Measurements from ENCODE around the gene UNKL.

Gene UNKL

DNA sequence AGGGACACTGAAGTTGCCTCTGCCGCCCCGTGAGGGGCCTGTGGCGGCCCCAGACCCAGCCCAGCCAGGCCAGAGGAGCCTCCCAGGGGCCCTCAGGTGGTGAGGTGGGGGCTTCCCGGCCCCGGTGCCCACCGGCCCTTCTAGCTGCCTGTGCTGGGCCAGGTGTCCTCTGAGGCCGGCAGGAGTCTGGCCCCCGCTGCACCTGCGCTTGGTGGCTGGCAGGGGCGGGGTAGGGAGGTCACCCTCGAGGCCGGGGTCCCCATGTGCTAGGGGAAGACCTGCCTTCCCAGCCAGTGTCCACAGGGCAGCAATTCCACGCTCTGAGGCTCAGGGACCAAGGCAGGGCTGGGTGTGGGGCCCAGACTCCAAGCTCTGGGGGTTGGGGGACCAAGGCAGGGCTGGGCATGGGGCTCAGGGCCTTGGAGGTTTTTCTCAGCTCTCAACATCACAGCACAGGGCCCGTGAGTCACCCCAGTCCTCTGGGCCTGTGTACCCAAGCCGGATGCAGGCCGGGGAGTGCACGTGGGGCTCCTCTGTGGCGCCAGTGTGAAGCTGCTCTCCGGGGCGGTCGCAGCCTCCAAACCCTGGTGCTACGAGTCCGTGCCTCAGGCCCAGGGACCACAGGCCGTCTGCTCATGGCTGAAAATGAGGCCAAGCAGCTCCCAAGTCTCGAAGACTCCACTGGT lies 31.2 kb upstream of the UNKL start:
- DNase-seq = no peak

- DNase-seq = no peak
These were observed 30.4 kb upstream of the UNKL start for GRCh38 chr16:1444730-1445517.

GRCh38 chr16:1443980-1444729 lies 29.7 kb upstream of the UNKL start, which contains the start of gene CCDC154:
Gene CCDC154, minus strand, starts transcription at chr16:1444556. Its CDS starts 234 bp downstream, at chr16:1444322.
- no peak for DNase-seq

GRCh38 chr16:1443403-1443973 lies 29.0 kb upstream of the UNKL start:
- DNase-seq = no peak

DNA sequence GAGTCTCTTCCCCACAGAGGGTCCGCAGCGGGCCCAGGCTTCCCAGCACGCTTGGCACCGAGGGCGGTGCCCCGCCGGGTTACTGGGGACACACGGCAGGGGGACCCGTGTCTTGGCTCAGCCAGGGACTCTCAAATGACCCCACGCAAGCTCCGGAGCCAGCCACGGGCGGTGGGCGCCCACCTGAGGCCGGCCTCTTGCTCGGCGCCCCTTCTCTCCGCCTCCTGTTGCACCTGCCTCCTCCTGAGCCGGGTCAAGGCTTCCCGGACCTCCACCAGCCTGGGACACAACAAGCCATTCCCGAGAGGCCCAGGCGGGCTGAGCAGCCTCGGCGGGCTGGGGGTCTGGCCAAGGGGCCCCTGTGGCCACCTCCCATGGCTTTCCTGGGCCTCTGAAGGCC lies 28.2 kb upstream of the UNKL start:
- DNase-seq = no peak

GRCh38 chr16:1441391-1441829 lies 26.9 kb upstream of the UNKL start:
- peak; percentile 37 for DNase-seq

DNA sequence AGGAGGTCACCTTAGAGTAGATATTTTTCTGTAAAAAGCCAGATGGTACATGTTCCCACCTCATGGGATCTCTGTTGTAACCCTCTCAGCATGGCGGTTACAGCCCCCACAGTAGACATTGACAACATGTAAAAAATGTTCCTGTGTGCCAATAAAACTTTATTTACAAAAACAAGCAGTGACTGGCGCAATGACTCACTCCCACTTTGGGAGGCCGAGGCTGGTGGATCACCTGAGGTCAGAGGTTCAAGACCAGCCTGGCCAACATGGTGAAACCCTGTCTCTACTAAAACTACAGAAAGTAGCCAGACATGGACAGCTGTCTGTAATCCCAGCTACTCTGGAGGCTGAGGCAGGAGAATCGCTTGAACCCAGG lies 25.2 kb upstream of the UNKL start:
- peak; percentile 27 for DNase-seq

GRCh38 chr16:1439058-1439698 lies 24.7 kb upstream of the UNKL start:
- peak; percentile 45 for DNase-seq

GRCh38 chr16:1438229-1439057 lies 23.9 kb upstream of the UNKL start:
- no peak for DNase-seq

- no peak for DNase-seq
These were observed 23.1 kb upstream of the UNKL start for GRCh38 chr16:1437606-1438005.

GRCh38 chr16:1436731-1437355 lies 22.3 kb upstream of the UNKL start:
- DNase-seq = no peak

DNA sequence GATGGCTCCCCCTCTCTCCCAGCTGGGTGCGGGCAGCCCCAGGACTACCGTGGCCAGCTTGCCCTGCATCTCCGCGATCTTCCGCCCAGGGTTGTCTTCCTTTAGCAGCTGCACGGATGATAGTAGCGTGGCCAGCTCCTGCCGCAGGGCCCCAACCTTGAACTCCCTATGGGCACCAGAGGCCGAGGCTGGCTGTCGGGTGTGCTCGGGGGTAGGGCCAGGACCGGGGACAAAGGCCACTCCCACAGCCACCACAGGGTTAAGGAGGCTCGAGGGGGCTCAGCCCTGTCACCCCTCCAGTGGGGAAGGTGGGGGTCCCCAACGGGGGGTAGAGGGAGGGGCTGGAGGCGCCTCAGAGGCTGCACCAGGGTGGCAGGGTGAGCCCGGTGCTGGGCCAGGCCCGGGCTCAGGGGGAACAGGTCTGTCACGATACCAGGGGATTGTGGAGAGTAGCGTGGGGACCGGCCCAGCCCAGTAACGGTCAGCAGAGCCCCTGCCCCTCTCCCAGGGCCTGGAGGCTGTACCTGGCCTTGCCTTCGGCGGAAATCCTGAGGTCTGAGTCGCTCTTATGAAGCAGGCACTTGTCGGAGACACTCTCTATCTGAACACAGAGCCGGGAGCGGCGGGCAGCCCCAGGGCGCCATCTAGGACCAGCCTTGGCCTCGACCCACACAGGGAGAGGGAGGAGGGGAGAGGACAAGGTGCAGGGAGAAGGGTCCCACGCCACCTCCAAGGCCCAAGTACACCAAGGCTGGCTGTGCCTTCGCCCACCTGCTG lies 21.6 kb upstream of the UNKL start:
- no peak for DNase-seq

- no peak for DNase-seq
These were observed 20.4 kb upstream of the UNKL start for GRCh38 chr16:1434644-1435592.

GRCh38 chr16:1433756-1434155 lies 19.3 kb upstream of the UNKL start:
- DNase-seq = no peak

GRCh38 chr16:1433263-1433560 lies 18.7 kb upstream of the UNKL start:
- no peak for DNase-seq

DNA sequence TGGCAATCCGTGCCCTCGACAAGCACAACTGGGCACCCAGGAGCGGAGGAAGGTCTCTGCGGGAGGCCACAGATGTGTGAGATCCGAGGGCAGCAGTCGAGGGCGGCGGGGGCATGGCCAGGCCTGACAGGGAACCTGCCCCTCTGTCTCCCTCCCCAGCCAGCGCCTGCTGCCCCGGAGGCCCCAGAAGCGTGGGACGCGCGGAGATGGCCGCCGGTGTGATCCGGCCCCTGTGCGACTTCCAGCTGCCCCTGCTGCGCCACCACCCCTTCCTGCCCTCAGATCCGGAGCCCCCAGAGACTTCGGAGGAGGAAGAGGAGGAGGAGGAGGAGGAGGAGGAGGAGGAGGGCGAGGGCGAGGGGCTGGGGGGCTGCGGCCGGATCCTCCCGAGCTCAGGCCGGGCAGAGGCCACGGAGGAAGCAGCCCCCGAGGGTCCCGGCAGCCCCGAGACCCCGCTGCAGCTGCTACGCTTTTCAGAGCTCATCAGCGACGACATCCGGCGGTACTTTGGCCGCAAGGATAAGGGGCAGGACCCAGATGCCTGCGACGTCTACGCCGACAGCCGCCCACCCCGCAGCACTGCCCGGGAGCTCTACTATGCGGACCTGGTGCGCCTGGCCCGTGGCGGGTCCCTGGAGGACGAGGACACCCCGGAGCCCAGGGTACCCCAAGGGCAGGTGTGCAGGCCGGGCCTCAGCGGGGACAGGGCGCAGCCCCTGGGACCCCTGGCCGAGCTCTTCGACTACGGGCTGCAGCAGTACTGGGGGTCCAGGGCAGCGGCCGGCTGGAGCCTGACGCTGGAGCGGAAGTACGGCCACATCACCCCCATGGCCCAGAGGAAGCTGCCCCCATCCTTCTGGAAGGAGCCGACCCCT lies 18.1 kb upstream of the UNKL start:
- DNase-seq = no peak

GRCh38 chr16:1431497-1432270 lies 17.2 kb upstream of the UNKL start:
- no peak for DNase-seq

All from NCI-H345 (cell line).